Endometrial microvascular endothelial cells (primary cell): Measurements from ENCODE around the gene DSC3. TPM values are rescaled to one million over a fixed set of nuclear protein-coding genes. Genes with fewer than 3 reads are reported as not detected.
"Not testable (repeated sequence)": the region's sequence is repeated elsewhere in the genome, so short reads cannot be mapped to it uniquely, and the experiment has no call there.

Experiments used
- in situ Hi-C: cut with HindIII; loops from 2 replicates; pipeline ENCODE4 v1.10.0; 2017; ENCODE audit warnings: low sequenced_read_pairs, low pct_unique_long_range_greater_than_20kb; ENCODE audit errors: inconsistent ontology term
- total RNA-seq: library from RNA; depleted of rRNA; stranded (reverse); fragments of >200 nt; gene quantifications from one replicate; pipeline ENCODE4 v1.2.3, GENCODE V29; 2015; ENCODE audit errors: inconsistent ontology term

The DSC3 gene
- total RNA-seq, 1 donor from 2014 or later, result 0.09 TPM

GRCh38 chr18:30987467-30988241 is 54.9 kb downstream of the DSC3 start:
- in situ Hi-C loops, result no loop called here

DNA sequence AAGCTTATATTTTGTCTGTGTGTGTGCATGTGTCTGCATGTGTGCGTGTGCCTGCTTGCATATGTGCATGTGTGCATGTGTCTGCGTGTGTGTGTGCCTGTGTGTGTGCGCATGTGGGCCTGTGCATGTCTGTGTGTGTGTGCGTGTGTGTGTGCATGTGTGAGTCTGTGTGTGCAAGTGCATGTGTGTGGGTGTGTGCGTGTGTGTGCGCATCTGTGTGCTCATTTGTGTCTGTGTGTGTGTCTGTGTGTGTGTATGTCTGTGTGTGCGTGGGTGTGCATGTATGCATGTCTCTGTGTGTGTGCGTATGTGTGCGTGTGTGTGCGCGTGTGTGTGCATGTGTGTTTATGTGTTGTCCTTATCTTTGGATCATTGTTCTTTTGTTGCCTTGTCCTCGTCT is 56.8 kb downstream of the DSC3 start:
- in situ Hi-C loops, result no loop called here

- in situ Hi-C loops, result no loop called here
Observed at GRCh38 chr18:30982285-30982992, 60.1 kb downstream of the DSC3 start.

- in situ Hi-C loops, result not testable (repeated sequence)
Observed at GRCh38 chr18:30978091-30978490, 64.5 kb downstream of the DSC3 start.

DNA sequence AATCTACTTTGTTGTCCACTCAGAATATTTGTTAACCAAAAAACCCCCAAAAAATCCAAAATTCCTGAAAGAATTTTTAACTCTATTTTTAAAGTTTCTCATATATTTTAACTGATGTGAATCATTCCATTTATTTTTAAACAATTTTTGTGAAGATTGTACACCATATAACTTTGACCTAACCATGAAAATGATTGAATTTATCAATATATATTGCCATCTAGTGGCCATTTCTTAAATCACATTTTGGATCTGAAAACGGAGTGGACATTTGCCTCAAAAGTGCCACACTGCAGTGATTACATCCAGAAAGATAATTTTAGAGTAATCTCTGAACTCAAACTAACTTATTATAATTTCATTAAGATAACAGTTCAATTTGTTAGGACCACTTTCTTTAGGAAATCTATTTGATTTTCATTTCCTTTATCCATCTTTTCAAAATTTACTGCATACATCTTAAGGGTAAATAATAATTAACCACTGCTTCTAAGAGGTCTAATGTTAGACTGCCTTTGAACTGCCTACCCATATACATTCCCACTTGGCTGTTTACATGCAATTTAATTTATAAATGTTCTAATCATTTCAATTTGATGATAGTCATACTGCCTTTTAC is 71.1 kb downstream of the DSC3 start:
- in situ Hi-C loops, result no loop called here

GRCh38 chr18:30970196-30970816 is 72.2 kb downstream of the DSC3 start:
- in situ Hi-C loops, result no loop called here

DNA sequence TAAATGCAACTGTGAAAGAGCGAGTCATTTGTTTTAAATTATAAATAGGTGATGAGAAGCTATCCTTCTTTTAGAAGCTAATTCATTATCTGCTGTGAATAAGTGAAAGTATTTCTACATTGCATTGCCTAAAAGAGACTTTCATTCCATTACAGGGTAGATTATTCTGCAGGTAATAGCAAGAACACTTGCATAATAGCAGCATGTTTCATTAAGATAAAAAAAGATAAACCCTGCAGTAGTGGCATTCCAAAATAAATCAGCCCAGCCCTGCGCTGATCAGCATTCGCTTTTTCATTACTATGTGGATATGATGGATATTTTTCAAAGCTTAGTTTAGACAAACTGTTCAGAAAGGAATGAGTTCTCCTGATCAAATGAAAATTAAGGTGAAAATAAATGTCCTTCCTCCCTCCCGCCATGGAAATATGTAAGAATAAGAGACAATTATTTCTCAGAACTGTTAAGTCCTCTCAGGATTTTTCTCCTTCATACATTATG is 72.8 kb downstream of the DSC3 start:
- in situ Hi-C loops, result no loop called here

DNA sequence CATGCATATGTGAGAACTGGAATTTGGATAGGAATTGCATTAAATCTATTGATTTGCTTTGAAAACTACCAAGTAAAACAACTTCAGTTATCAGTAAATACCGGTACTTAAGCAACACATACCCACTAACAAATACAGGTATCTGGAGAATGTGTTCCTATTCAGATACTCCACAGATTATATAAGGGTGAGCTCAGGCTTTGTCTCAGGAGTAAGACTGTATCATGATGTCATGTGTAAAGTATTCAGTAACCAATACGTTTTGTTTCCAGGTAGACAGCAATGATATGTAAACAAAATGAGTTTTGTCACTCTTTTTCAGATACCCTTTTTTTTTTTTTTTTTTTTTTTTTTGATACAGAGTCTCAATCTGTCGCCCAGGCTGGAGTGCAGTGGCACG is 74.8 kb downstream of the DSC3 start:
- in situ Hi-C loops, result no loop called here

- in situ Hi-C loops, result no loop called here
Observed at GRCh38 chr18:30965237-30965636, 77.3 kb downstream of the DSC3 start.

DNA sequence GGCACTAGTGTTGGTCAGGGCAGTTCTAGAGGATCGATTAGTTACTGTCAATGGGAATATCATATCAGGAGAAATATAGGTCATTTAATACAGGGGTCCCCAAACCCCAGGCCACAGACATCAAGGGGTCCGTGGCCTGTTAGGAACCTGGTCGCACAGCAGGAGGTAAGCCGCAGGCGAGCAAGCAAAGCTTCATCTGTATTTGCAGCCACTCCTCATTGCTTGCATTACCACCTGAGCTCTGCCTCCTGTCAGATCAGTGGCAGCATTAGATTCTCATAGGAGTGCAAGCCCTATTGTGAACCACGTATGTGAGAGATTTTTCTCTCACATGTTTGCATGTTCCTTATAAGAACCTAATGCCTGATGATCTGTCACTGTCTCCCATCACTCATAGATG is 81.9 kb downstream of the DSC3 start:
- in situ Hi-C loops, result no loop called here

DNA sequence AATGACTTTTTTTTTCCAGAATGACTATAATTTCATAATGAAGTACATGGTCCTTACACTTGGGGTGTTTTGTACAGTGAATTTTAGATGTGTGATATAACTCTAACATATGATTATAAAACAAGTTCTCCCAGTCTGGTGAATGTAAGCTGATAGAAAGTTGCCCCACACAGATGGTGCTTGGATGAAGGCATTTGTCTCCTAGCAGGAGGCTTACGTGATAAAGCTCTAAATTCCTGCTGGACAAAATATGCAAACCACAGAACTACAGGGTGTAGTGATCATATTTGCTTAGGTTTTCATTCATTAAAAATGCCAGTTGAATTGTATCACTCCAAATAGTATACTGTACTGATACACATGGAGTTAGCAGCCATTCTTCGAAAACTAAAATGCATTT is 85.5 kb downstream of the DSC3 start:
- in situ Hi-C loops, result no loop called here

- in situ Hi-C loops, result no loop called here
Observed at GRCh38 chr18:30954262-30954661, 88.3 kb downstream of the DSC3 start.

DNA sequence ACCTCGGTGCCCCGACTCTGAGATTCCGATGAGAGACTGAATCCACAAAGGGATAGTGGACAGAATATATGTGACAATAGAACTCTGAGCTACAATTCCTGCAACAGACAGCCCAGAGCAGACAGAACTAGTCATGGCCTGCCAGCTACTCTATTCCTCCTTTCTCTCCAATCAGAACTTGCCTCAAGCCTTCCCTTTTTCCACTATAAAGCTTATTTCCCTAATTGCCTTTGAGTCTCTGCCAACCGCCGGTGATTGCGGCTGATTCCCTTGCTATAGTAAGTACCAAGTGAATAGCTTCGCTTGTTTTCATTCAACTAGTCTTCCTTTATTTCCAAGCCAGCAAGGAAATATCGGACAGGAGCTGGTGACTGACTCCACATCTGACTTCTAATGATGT is 96.8 kb downstream of the DSC3 start:
- in situ Hi-C loops, result no loop called here

DNA sequence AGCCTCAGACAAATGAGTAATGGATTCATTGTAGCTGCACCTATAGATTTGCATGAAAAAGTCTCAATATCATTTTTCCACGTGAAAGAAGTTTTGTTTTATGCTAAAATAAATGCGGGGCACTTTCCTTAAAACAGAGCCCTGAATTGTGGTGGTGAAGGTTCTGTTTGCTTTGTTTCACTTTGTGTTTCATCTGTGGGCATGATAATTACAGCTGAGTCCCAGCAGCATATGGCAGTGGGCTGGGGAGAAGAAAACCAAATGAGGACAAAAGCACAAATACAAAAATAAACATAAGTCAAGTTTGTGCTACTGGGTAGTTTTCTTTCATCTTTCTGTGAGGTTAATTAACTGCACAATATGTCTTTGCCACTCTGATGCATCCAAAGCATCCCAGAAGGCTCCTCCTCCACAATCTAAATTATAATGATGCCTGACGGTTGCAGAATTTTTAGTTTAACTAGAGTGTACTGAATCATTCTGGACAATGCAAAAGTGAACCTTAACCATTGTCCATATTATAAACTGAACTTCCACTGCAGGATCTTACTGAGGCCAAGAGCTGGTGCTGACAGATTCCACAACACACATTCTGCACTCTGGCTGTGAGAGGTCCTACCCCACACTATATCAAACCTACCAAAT is 97.6 kb downstream of the DSC3 start:
- in situ Hi-C loops, result no loop called here

GRCh38 chr18:30940952-30941539 is 101.5 kb downstream of the DSC3 start:
- in situ Hi-C loops, result no loop called here
